Measurements from ENCODE around the gene HPSE2.

Gene HPSE2

DNA sequence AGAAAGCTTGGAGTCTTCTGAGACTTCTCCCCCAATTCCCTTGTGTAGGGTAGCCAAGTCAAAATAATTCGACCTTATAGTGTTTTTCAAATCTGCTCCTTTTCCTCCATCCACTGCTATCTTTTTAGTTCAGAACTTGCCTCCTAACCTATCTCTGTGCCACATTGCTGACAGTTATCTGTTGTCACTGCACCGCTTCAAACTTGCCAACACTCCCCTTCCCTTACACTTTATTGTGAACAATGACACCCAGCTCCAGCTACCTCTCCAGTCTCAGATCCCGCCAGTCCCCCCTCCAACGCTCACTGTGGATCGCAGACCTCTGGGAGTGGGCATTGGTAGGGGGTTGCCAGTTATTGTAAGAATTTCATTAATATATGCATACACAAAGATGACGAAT, 772.6 kb downstream of the HPSE2 start:
- no peaks in the 10 kb centered on the region for H3K36me3 ChIP-seq
- TF ChIP-seq, protein P1, sequence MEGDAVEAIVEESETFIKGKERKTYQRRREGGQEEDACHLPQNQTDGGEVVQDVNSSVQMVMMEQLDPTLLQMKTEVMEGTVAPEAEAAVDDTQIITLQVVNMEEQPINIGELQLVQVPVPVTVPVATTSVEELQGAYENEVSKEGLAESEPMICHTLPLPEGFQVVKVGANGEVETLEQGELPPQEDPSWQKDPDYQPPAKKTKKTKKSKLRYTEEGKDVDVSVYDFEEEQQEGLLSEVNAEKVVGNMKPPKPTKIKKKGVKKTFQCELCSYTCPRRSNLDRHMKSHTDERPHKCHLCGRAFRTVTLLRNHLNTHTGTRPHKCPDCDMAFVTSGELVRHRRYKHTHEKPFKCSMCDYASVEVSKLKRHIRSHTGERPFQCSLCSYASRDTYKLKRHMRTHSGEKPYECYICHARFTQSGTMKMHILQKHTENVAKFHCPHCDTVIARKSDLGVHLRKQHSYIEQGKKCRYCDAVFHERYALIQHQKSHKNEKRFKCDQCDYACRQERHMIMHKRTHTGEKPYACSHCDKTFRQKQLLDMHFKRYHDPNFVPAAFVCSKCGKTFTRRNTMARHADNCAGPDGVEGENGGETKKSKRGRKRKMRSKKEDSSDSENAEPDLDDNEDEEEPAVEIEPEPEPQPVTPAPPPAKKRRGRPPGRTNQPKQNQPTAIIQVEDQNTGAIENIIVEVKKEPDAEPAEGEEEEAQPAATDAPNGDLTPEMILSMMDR (IDR thresholded peaks at IDR 0.05; ENCODE audit: low read depth, low read length), result no peak
- no peaks in the 10 kb centered on the region for H3K9me3 ChIP-seq (ENCODE audit: severe bottlenecking)
- peaks cover 82% of the 10 kb centered on the region for H3K27me3 ChIP-seq (ENCODE audit: insufficient read depth, low read depth, severe bottlenecking)
- DNase-seq, result no peak
- no peak overlapping the region for H3K4me3 ChIP-seq (ENCODE audit: low read depth, low read length)
- no peak overlapping the region for H3K27ac ChIP-seq

DNA sequence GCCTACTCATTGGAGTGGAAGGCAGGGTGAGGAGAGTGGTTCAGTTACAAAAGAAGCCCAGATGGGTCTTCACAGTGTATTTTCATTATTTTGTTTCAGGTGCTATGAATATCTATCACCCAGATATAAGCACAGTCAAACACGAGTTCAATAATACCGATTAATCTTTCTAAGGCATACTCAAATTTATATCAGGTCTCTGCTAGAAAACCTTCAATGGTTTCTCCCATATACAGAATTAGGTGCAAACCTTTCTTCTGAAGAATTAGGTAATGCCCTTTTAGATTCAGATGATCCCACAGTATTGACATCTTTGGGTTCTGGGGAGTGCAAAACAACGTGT, 774.2 kb downstream of the HPSE2 start:
- DNase-seq, result no peak
- no peak overlapping the region for H3K27ac ChIP-seq

DNA sequence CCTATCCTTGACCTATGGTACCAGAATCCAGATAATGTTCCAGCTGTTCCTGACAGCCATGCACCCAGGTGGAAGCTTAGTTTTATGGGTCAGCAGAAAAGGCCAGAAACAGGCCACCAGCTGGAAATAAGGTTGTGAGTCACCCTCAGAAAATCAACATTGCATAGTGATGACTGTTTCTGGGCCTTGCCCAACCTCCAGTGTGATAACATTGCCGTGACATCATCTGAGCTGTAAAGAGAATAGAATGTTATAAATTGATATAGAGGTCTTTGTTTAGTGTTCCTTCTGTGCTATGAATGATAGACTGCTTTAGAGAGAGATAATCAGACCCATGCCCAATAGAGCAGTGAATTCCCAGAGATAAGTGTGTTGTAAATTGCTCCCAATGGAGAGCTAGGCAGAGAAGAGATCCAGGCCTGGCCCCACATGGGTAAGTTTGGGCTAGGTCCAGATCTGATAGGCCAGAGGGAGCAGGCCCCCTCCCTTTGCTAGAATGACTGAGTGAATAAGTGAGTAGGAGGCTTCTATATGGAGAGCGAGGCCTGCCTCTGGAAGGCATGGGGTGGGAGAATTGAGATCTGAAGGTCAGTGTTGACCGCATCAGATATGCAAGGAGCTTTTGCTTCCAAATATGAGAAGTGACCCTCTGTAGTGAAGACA, 774.7 kb downstream of the HPSE2 start:
- Histone ChIP-seq H3K4me3 (ENCODE audit: low read depth, low read length) (no peak overlapping the region), H3K9me3 (ENCODE audit: severe bottlenecking) (no peaks in the 10 kb centered on the region), H3K27ac (no peak overlapping the region), H3K27me3 (ENCODE audit: insufficient read depth, low read depth, severe bottlenecking) (peaks cover 87% of the 10 kb centered on the region), H3K36me3 (no peaks in the 10 kb centered on the region)
- DNase-seq, result no peak
- TF ChIP-seq, protein P1 (IDR thresholded peaks at IDR 0.05; ENCODE audit: low read depth, low read length), result no peak

More for the DNA sequence above, 774.2 kb downstream of the HPSE2 start:
- no peaks in the 10 kb centered on the region for H3K9me3 ChIP-seq (ENCODE audit: severe bottlenecking)
- no peak overlapping the region for H3K4me3 ChIP-seq (ENCODE audit: low read depth, low read length)
- peaks cover 86% of the 10 kb centered on the region for H3K27me3 ChIP-seq (ENCODE audit: insufficient read depth, low read depth, severe bottlenecking)
- H3K36me3 ChIP-seq, result no peaks in the 10 kb centered on the region
- TF ChIP-seq, protein P1 (IDR thresholded peaks at IDR 0.05; ENCODE audit: low read depth, low read length), result no peak

DNA sequence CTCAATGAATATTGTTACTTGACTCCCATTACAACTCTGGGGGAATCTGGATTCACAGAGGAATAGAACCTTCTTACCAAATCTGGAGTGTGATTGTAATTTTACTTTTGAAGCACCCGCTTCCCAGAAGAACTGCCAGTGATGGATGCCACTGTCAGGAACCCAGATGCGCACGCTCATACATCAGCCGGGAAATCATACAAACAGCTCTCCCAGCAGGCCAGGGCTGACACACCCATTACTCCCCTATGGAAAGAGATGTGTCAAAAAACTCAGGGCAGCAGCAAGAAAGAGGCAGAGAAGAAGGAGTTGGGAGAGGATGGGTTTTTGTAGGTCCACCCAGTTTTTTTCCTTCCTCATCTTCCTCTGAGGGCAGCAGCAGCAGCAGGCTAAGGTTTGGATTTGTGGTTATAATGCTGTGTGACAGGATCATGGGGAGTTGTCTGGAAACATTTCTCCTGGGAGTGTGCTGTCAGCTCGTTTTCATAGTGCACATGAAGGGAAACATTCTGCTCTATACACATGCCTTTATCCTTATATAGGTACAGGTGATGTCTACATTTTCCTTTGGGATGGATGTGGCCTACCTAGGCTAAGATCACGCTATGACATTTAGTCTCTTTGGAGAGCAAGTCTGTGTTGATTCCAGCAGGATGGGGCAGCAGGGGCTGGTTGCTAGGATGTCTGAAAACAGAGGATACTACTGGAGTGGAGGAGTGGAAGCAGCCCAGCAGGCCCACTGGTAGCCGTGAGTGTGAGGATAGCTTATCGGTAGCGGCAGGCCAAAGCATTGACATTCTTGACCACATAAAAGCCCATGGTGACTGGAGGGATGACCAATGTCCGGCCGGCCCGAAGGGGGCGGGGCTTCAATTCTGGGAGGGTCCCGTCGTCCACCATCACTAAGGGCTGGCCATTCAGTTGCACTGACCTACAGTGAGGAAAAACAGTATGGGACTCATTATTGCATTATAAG, 776.6 kb downstream of the HPSE2 start:
- no peaks in the 10 kb centered on the region for H3K36me3 ChIP-seq
- no peak overlapping the region for H3K27ac ChIP-seq
- no peak overlapping the region for H3K4me3 ChIP-seq (ENCODE audit: low read depth, low read length)
- H3K9me3 ChIP-seq (ENCODE audit: severe bottlenecking), result no peaks in the 10 kb centered on the region
- DNase-seq, result no peak
- H3K27me3 ChIP-seq (ENCODE audit: insufficient read depth, low read depth, severe bottlenecking), result peaks cover 83% of the 10 kb centered on the region
- TF ChIP-seq, protein P1 (IDR thresholded peaks at IDR 0.05; ENCODE audit: low read depth, low read length), result no peak

DNA sequence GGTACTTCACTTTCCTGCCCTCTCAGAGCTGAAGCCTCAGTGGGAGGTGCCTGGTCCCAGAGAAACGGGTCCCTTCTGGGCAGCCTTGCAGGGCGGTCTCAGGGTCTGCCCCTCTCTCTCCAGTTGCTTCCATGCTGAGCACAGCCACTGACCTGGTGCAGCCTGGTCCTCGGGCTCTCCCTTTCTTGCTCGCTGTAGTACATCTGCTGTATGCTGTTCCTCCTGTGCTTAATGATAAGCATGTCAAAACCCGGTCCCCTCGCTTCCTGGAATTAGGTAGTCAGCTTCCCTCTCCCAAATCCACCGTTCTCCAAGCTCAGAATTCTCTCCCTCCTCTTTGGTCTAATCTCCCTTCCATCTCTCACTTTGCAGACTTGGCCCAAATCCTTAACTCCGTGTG, 777.9 kb downstream of the HPSE2 start:
- H3K9me3 ChIP-seq (ENCODE audit: severe bottlenecking), result no peaks in the 10 kb centered on the region
- no peak overlapping the region for H3K27ac ChIP-seq
- TF ChIP-seq, protein P1 (IDR thresholded peaks at IDR 0.05; ENCODE audit: low read depth, low read length), result no peak
- no peak for DNase-seq
- no peak overlapping the region for H3K4me3 ChIP-seq (ENCODE audit: low read depth, low read length)
- H3K27me3 ChIP-seq (ENCODE audit: insufficient read depth, low read depth, severe bottlenecking), result peaks cover 82% of the 10 kb centered on the region
- no peaks in the 10 kb centered on the region for H3K36me3 ChIP-seq

Measured in WERI-Rb-1 (cell line).